WTC11 (cell line): ENCODE data around the gene HOXB3. TPM values are rescaled to one million over a fixed set of nuclear protein-coding genes. Genes with fewer than 3 reads are reported as not detected.

Experiments
- ATAC-seq: fragments of 200-7000 bp; cut with Tn5 transposase; 2 replicates; pipeline ENCODE4 v1.10.0; 2021; ENCODE audit warnings: mild to moderate bottlenecking, moderate library complexity
- CTCF ChIA-PET: fragments of 300-600 bp; sonication (Branson Sonifier 250); formaldehyde crosslinking; loops from one replicate; lab custom pipeline; 2021; ENCODE audit warnings: antibody characterized with exemption; lab: Charles Lee
- POLR2A ChIA-PET: fragments of 350-600 bp; sonication (Branson Sonifier 250); formaldehyde crosslinking; loops from one replicate; lab custom pipeline; 2021; ENCODE audit warnings: antibody characterized with exemption; lab: Charles Lee
- DNase-seq: peaks from one replicate; pipeline ENCODE4 v3.0.0; 2021; ENCODE audit warnings: low spot score
- H3K27ac Mint-ChIP-seq: 2 replicates; pipeline ENCODE4 v1.8.0; 2021; ENCODE audit warnings: mixed read lengths
- H3K27me3 Mint-ChIP-seq: 2 replicates; pipeline ENCODE4 v1.8.0; 2021; ENCODE audit warnings: low read depth, mild to moderate bottlenecking, moderate library complexity, mixed read lengths
- H3K36me3 Mint-ChIP-seq: 2 replicates; pipeline ENCODE4 v1.8.0; 2021; ENCODE audit warnings: mixed read lengths
- H3K4me1 Mint-ChIP-seq: 2 replicates; pipeline ENCODE4 v1.8.0; 2022; ENCODE audit warnings: mixed read lengths
- H3K4me3 Mint-ChIP-seq: 2 replicates; pipeline ENCODE4 v1.8.0; 2021; ENCODE audit warnings: mild to moderate bottlenecking, moderate library complexity, mixed read lengths
- H3K9me3 Mint-ChIP-seq: 2 replicates; pipeline ENCODE4 v1.8.0; 2021; ENCODE audit warnings: mixed read lengths
- ATF6 ChIP-seq: sonication (generic); formaldehyde crosslinking; IDR thresholded peaks from 2 replicates; pipeline ENCODE4 v1.8.1; 2023; ENCODE audit warnings: mild to moderate bottlenecking, missing genetic modification reagents
- CBFB ChIP-seq: sonication (generic); formaldehyde crosslinking; IDR thresholded peaks from 2 replicates; pipeline ENCODE4 v1.8.1; 2022; ENCODE audit warnings: mild to moderate bottlenecking, low read depth, missing genetic modification reagents
- CDX4 ChIP-seq: fragments of 250-450 bp; sonication (Bioruptor Pico); IDR thresholded peaks from 2 replicates; pipeline ENCODE4 v1.9.0; 2021; ENCODE audit warnings: moderate library complexity, mild to moderate bottlenecking, inconsistent platforms, borderline replicate concordance
- E2F4 ChIP-seq: sonication (generic); formaldehyde crosslinking; IDR thresholded peaks from 2 replicates; pipeline ENCODE4 v1.8.1; 2022; ENCODE audit warnings: low read depth, mild to moderate bottlenecking, moderate library complexity, missing genetic modification reagents, borderline replicate concordance
- FOXP4 ChIP-seq: sonication (generic); formaldehyde crosslinking; IDR thresholded peaks from 2 replicates; pipeline ENCODE4 v1.8.0; 2022; ENCODE audit warnings: mild to moderate bottlenecking, missing genetic modification reagents
- GABPB1 ChIP-seq: sonication (generic); formaldehyde crosslinking; IDR thresholded peaks from 2 replicates; pipeline ENCODE4 v1.8.1; 2023; ENCODE audit warnings: mild to moderate bottlenecking, missing genetic modification reagents
- NFE2L1 ChIP-seq: sonication (generic); formaldehyde crosslinking; IDR thresholded peaks from 2 replicates; pipeline ENCODE4 v1.8.1; 2023; ENCODE audit warnings: missing genetic modification reagents
- NFYB ChIP-seq: sonication (generic); formaldehyde crosslinking; conservative IDR thresholded peaks from 2 replicates; pipeline ENCODE4 v1.8.0; 2022; ENCODE audit warnings: low read depth, missing genetic modification reagents
- NR1H2 ChIP-seq: sonication (generic); formaldehyde crosslinking; IDR thresholded peaks from 2 replicates; pipeline ENCODE4 v1.9.0; 2021; ENCODE audit warnings: mild to moderate bottlenecking, moderate library complexity, missing genetic modification reagents
- PRRX2 ChIP-seq: fragments of 250-450 bp; sonication (Bioruptor Pico); IDR thresholded peaks from 2 replicates; pipeline ENCODE4 v1.8.0; 2021; ENCODE audit warnings: mild to moderate bottlenecking
- RELA ChIP-seq: sonication (generic); formaldehyde crosslinking; IDR thresholded peaks from 2 replicates; pipeline ENCODE4 v1.8.1; 2022; ENCODE audit warnings: missing genetic modification reagents, mild to moderate bottlenecking, borderline replicate concordance
- SMAD4 ChIP-seq: sonication (generic); formaldehyde crosslinking; IDR thresholded peaks from 2 replicates; pipeline ENCODE4 v1.8.0; 2022; ENCODE audit warnings: mild to moderate bottlenecking, missing genetic modification reagents
- TEAD1 ChIP-seq: sonication (generic); formaldehyde crosslinking; IDR thresholded peaks from 2 replicates; pipeline ENCODE4 v1.8.0; 2022; ENCODE audit warnings: mild to moderate bottlenecking, missing genetic modification reagents
- ZMAT4 ChIP-seq: fragments of 250-450 bp; sonication (Bioruptor Pico); IDR thresholded peaks from 2 replicates; pipeline ENCODE4 v1.9.0; 2021; ENCODE audit warnings: mild to moderate bottlenecking
- ZNF512 ChIP-seq: sonication (generic); formaldehyde crosslinking; IDR thresholded peaks from 2 replicates; pipeline ENCODE4 v1.8.1; 2022; ENCODE audit warnings: missing genetic modification reagents, borderline replicate concordance
- ZSCAN18 ChIP-seq: fragments of 250-450 bp; sonication (Bioruptor Pico); IDR thresholded peaks from 2 replicates; pipeline ENCODE4 v2.1.2; 2022; ENCODE audit warnings: mild to moderate bottlenecking, moderate library complexity
- total RNA-seq: library from RNA; stranded (reverse); gene quantifications from 3 replicates; pipeline ENCODE4 v1.2.3, GENCODE V29; 2021

Gene HOXB3
- total RNA-seq, 1 experiment from 2014 or later = 0.09 TPM

- ATAC-seq = no peak
- Mint-ChIP-seq H3K9me3 (no peaks in the 10 kb centered on the region), H3K36me3 (0 out of 2 replicates have a peak, but pooled peaks cover 5% of the 10 kb centered on the region), H3K27me3 (peaks cover 100% of the 10 kb centered on the region; the same call in 1 of the 2 replicates), H3K4me1 (peaks cover 29% of the 10 kb centered on the region), H3K27ac (no peak overlapping the region), H3K4me3 (no peak overlapping the region)
- DNase-seq = no peak
- CTCF ChIA-PET = interaction anchor here (0.7 to 1.2 kb wide), 2 partner anchors 28 to 53 kb away, joined by 4 to 11 read pairs; no protein-coding TSS in a partner anchor
- TF ChIP-seq ATF6 (CRISPR knock-in tag) (no peak), NR1H2 (CRISPR knock-in tag) (no peak), GABPB1 (CRISPR knock-in tag) (no peak), SMAD4 (CRISPR knock-in tag) (no peak), TEAD1 (CRISPR knock-in tag) (no peak), CBFB (CRISPR knock-in tag) (no peak), E2F4 (CRISPR knock-in tag) (no peak), ZSCAN18 (CRISPR knock-in tag) (no peak), ZMAT4 (CRISPR knock-in tag) (no peak), RELA (CRISPR knock-in tag) (no peak), NFYB (CRISPR knock-in tag) (no peak), CDX4 (no peak), ZNF512 (no peak), PRRX2 (CRISPR knock-in tag) (no peak), NFE2L1 (CRISPR knock-in tag) (no peak), FOXP4 (no peak)
- POLR2A ChIA-PET = no interaction called here
These were observed 18.4 kb upstream of the HOXB3 start for GRCh38 chr17:48608494-48608834.
